Small intestine (tissue), 7 donors: Measurements from ENCODE around the gene KLK7. TPM values are rescaled to one million over a fixed set of nuclear protein-coding genes. Genes with fewer than 3 reads are reported as not detected.

ENCODE experiments used
- DNase-seq, 2 donors: peaks; one replicate each; pipeline versions ENCODE4 v3.0.0 to v3.0.0-alpha.2; 2013
- FAIRE-seq: peaks from 2 replicates; lab custom pipeline; 2012; peaks lifted over from hg19 to GRCh38; lab: Jason Lieb, UNC
- H3K27ac ChIP-seq, 3 donors: one replicate each; pipeline ENCODE4 v1.5.1; 2013; ENCODE audit warnings: low read length in 2 of 3, mild to moderate bottlenecking in 2 of 3, control low read depth in 1 of 3, inconsistent platforms in 1 of 3, low read depth in 1 of 3, moderate library complexity in 1 of 3
- H3K27me3 ChIP-seq, 3 donors: one replicate each; pipeline ENCODE4 v1.6.1; 2013; ENCODE audit warnings: low read length in 3 of 3, inconsistent platforms in 1 of 3; ENCODE audit not compliant: control insufficient read depth in 3 of 3, insufficient read depth in 3 of 3
- H3K36me3 ChIP-seq, 3 donors: one replicate each; pipeline ENCODE4 v1.6.1; 2013; ENCODE audit warnings: low read length in 3 of 3, inconsistent platforms in 1 of 3, low read depth in 1 of 3, mild to moderate bottlenecking in 1 of 3, moderate library complexity in 1 of 3; ENCODE audit not compliant: control insufficient read depth in 3 of 3, insufficient read depth in 2 of 3
- H3K4me1 ChIP-seq, 3 donors: one replicate each; pipeline ENCODE4 v1.6.1; 2013; ENCODE audit warnings: low read length in 2 of 3, inconsistent platforms in 1 of 3, low read depth in 1 of 3, mild to moderate bottlenecking in 1 of 3, moderate library complexity in 1 of 3; ENCODE audit not compliant: control insufficient read depth in 3 of 3, insufficient read depth in 2 of 3
- H3K4me3 ChIP-seq, 3 donors: one replicate each; pipeline ENCODE4 v1.5.1; 2013; ENCODE audit warnings: low read length in 3 of 3, control low read depth in 1 of 3, inconsistent platforms in 1 of 3, low read depth in 1 of 3, mild to moderate bottlenecking in 1 of 3, moderate library complexity in 1 of 3
- H3K9me3 ChIP-seq, 2 donors: one replicate each; pipeline ENCODE4 v1.6.1; 2013; ENCODE audit warnings: low read depth in 1 of 2, low read length in 1 of 2; ENCODE audit not compliant: control insufficient read depth in 2 of 2, insufficient read depth in 1 of 2
- WGBS, 3 donors: extraction: QIAGEN DNeasy Blood & Tissue Kit; methylation state at CpG; one replicate each; pipeline ENCODE4 v1.1.7; 2013; 5-methylcytosine and 5-hydroxymethylcytosine counted together
- polyA plus RNA-seq, 4 donors: library from polyadenylated mRNA; stranded (reverse) in 3 of 4; unstranded in 1 of 4; fragments of 200-250 nt in 3 of 4; fragments of 120-200 nt in 1 of 4; gene quantifications; one replicate each; pipeline versions ENCODE4 v1.2.1 to v1.2.3, GENCODE V29; 2013
- donor health status: healthy with polysubstance abuse.
- donor health status: control.
- donor health status: control.
- donor health status: Bipolar disorder and iron deficiency.
- donor health status: healthy.

KLK7 gene
- polyA plus RNA-seq, 4 donors: 0.07 TPM; not detected in 3

DNA sequence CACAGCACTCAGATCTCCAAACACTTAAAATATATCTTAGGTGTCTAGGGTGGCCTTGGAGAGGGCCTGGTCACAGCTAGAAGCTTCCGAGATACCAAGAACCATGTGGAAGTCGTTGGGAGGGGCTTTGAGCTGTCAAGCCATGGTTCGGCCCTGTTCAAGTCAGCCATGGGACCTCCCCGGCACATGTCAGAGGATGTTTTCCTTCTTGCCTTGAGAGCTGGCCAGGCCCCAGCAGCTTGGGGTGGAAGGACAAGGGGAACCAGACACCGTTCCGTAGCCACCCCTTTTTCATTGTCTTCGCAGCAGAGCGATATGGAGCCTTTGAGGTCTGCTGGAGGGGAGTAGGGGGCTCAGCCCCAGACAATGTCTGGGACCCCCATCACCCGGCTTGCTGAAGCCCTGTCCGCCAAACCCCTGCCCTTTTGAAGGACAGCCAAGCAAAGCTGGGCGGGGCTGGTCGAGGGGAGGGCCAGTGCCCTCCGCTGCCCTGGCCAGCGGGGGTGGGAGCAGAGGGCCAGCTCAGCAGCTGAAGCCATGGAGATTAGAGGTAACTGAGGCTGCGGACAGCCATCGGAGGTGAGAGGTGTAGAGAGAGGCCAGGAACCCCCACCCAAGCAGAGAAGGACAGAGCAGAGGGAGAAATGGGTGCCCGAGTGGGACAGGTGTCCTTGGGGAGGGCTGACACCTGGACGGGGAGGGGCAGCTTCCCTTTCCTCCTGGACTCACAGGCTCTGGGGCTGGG is 42.3 kb upstream of the KLK7 start:
- Histone ChIP-seq H3K27ac (no peak overlapping the region), H3K9me3 (no peaks in the 10 kb centered on the region), H3K4me1 (no peaks in the 10 kb centered on the region), H3K36me3 (no peaks in the 10 kb centered on the region), H3K4me3 (no peak overlapping the region), H3K27me3 (peaks cover 0 to 10% (median 0%) of the 10 kb centered on the region in 3 donors)
- DNase-seq (no peak), FAIRE-seq (no peak)
- 42 to 56% (median 42%) methylated on average over 15 to 18 of the region's 18 CpGs for WGBS, 3 donors

GRCh38 chr19:51025401-51025800 is 41.7 kb upstream of the KLK7 start:
- FAIRE-seq: no peak
- DNase-seq: no peak
- no peaks in the 10 kb centered on the region for H3K9me3 ChIP-seq
- H3K4me3 ChIP-seq: no peak overlapping the region
- H3K36me3 ChIP-seq: no peaks in the 10 kb centered on the region
- H3K27me3 ChIP-seq: peaks cover 0 to 13% (median 0%) of the 10 kb centered on the region in 3 donors
- H3K4me1 ChIP-seq: no peaks in the 10 kb centered on the region
- H3K27ac ChIP-seq: no peak overlapping the region
- WGBS, 3 donors: 63 to 84% (median 67%) methylated on average over 5 to 6 of the region's 6 CpGs

DNA sequence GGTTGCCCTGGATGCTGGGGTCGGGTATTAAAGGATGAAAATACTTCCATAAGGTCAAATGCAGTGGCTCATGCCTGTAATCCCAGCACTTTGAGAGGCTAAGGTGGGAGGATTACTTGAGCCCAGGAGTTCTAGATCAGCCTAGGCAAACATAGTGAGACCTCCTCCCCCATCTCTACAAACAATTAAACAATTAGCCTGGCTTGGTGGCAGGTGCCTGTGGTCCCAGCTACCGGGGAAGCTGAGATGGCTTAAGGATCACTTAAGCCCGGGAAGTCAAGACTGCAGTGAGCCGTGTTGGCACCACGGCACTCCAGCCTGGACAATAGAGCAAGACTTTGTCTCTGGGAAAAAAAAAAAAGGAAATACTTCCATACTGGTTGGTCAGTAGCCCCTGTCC is 41.2 kb upstream of the KLK7 start:
- DNase-seq (no peak), FAIRE-seq (no peak)
- H3K4me3 ChIP-seq: no peak overlapping the region
- H3K27ac ChIP-seq: no peak overlapping the region
- no peaks in the 10 kb centered on the region for H3K9me3 ChIP-seq
- H3K4me1 ChIP-seq: no peaks in the 10 kb centered on the region
- WGBS, 3 donors: 16 to 46% (median 41%) methylated on average over 5 of the region's 5 CpGs
- peaks cover 0 to 18% (median 0%) of the 10 kb centered on the region in 3 donors for H3K27me3 ChIP-seq
- H3K36me3 ChIP-seq: no peaks in the 10 kb centered on the region

GRCh38 chr19:51023946-51024345 is 40.2 kb upstream of the KLK7 start:
- no peak for DNase-seq
- no peaks in the 10 kb centered on the region for H3K9me3 ChIP-seq
- 67 to 73% (median 70%) methylated on average over 10 to 11 of the region's 11 CpGs for WGBS, 3 donors
- no peak overlapping the region for H3K4me3 ChIP-seq
- FAIRE-seq: no peak
- peaks cover 4 to 28% (median 4%) of the 10 kb centered on the region in 3 donors for H3K27me3 ChIP-seq
- H3K36me3 ChIP-seq: no peaks in the 10 kb centered on the region
- no peak overlapping the region for H3K27ac ChIP-seq
- H3K4me1 ChIP-seq: no peaks in the 10 kb centered on the region

DNA sequence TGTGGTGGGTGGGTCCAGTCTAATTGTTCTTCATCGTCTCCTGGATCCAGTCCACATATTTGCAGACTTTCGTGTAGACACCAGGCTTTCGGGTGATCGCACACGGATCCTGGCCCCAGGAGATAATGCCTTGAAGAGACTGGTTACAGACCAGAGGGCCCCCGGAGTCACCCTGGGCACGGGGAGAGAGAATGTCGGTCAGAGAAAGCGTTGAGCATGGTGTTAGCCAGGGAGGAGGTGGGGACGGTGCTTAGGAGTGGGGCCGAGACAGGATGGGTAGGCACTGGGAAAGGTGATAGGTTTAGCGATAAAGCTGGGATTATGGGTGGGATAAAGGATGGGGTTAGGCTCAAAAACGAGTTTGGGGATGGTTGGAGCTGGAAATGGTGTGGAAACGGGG is 38.8 kb upstream of the KLK7 start:
- no peak for DNase-seq
- WGBS, 3 donors: 55 to 65% (median 60%) methylated on average over 14 of the region's 14 CpGs
- no peaks in the 10 kb centered on the region for H3K9me3 ChIP-seq
- no peak overlapping the region for H3K4me3 ChIP-seq
- H3K36me3 ChIP-seq: no peaks in the 10 kb centered on the region
- H3K27ac ChIP-seq: no peak overlapping the region
- FAIRE-seq: no peak
- no peaks in the 10 kb centered on the region for H3K4me1 ChIP-seq
- peaks cover 4 to 39% (median 4%) of the 10 kb centered on the region in 3 donors for H3K27me3 ChIP-seq

DNA sequence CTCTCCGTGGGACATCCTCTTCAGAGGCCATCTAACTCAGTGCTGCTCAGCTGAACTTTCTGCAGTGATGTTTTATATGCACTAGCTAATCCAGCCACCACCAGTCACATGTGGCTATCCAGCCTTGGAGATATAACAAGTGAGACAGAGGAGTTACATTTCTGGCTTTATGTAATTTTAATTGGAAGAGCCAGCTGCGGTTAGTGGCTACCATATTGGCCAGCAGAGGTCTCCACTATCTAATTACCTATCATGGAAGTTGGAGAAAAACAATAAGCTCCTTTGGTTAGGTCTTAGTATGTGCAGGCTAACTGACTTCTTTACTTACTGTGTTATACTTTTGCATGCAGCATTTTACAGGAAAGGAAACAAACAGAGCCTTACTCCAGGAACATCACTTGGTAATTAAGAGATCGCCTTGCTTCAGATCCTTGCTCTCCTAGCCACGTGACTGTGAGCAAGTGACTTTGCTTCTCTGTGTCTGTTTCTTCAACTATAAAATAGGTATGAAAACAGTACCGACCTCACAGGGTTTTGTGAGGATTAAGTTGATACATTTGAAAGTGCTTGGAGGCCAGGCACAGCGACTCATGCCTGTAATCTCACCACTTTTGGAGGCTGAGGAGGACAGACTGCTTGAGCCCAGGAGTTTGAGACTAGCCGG is 37.4 kb upstream of the KLK7 start:
- FAIRE-seq (no peak), DNase-seq (peak; percentile 30 to 36)
- Histone ChIP-seq H3K4me1 (no peaks in the 10 kb centered on the region), H3K27me3 (peaks cover 9 to 50% (median 10%) of the 10 kb centered on the region in 3 donors), H3K4me3 (no peak overlapping the region), H3K9me3 (no peaks in the 10 kb centered on the region), H3K27ac (no peak overlapping the region), H3K36me3 (no peaks in the 10 kb centered on the region)
- 30 to 35% (median 32%) methylated on average over 7 of the region's 7 CpGs for WGBS, 3 donors

GRCh38 chr19:51019544-51019925 is 35.8 kb upstream of the KLK7 start, which contains the start of gene KLK10:
TSS of gene KLK10 (minus strand) at chr19:51019709. CDS start at chr19:51019130, 579 bp downstream.
- peaks cover 9 to 47% (median 12%) of the 10 kb centered on the region in 3 donors for H3K27me3 ChIP-seq
- WGBS, 3 donors: 3 to 4% (median 4%) methylated on average over 13 to 14 of the region's 14 CpGs
- H3K27ac ChIP-seq: no peak within 1 kb of the TSS
- H3K4me3 ChIP-seq: no peak within 1 kb of the TSS
- FAIRE-seq: no peak
- no peaks in the 10 kb centered on the region for H3K4me1 ChIP-seq
- H3K9me3 ChIP-seq: no peaks in the 10 kb centered on the region
- H3K36me3 ChIP-seq: no peaks in the 10 kb centered on the region
- DNase-seq: no peak

DNA sequence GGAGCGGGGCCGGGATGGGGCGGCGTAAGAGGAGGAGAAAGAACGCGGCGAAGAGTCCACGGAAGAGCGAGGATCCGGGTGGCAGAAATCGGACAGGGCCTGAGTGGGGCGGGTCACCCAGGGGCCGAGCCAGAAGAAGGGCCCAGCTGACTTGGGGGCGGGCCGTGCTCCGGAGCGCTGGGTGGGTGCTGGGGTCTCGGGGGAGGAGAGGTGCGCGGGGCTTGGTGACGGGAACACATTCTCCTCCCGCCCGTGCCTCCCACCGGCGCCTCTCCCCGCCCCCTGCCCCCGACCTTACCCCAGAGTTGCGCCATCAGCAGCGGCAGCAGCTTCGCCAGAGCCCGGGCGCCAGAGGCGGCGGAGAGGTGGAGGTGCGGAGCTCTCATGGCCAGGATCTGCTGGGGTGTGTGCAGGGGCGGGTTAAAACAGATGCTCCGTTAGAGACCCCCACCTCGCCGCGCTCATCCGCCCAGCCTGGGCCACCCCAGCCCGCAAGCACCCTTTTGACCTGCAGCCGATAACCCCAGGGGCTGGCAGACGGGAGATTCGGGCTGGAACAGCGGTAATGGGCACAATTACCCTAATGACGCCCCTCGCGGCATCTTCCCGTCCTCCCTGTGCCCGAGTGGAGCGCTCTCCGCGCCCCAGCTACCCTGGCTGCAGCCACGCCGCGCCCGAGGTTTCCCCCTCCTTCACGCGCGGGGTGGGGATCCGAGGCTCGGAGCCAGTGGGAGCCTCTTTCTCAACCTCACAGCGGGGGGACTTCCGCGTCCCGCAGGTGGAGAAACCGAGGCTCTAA is 35.2 kb upstream of the KLK7 start:
- no peak overlapping the region for H3K27ac ChIP-seq
- DNase-seq: no peak
- H3K9me3 ChIP-seq: no peaks in the 10 kb centered on the region
- FAIRE-seq: no peak
- H3K4me1 ChIP-seq: no peaks in the 10 kb centered on the region
- H3K4me3 ChIP-seq: no peak overlapping the region
- 2 to 4% (median 3%) methylated on average over 54 to 68 of the region's 68 CpGs for WGBS, 3 donors
- H3K27me3 ChIP-seq: peaks cover 9 to 47% (median 12%) of the 10 kb centered on the region in 3 donors
- H3K36me3 ChIP-seq: no peaks in the 10 kb centered on the region
